GM23338 (cell line): ENCODE results near the gene PCIF1. TPM values are rescaled to one million over a fixed set of nuclear protein-coding genes. Genes with fewer than 3 reads are reported as not detected.

Source experiments
- ATAC-seq: fragments of 200-7000 bp; cut with Tn5 transposase; 3 replicates; pipeline ENCODE4 v1.9.1; 2020
- DNase-seq: peaks from one replicate; pipeline ENCODE4 v3.0.0-alpha.2; 2015; ENCODE audit warnings: low spot score
- H2AFZ ChIP-seq: fragments of 200-600 bp; sonication (generic); 2 replicates; pipeline ENCODE4 v1.8.0; 2016; ENCODE audit warnings: antibody characterized with exemption, mild to moderate bottlenecking, moderate library complexity
- H3F3A ChIP-seq: fragments of 200-600 bp; sonication (generic); replicated peaks from 2 replicates; pipeline ENCODE4 v1.8.0; 2017; ENCODE audit warnings: antibody characterized with exemption, mixed run types, low read depth
- H3K27ac ChIP-seq: fragments of 200-600 bp; sonication (generic); 2 replicates; pipeline ENCODE4 v1.6.1; 2016; ENCODE audit warnings: low read depth
- H3K27me3 ChIP-seq: fragments of 200-600 bp; sonication (generic); 2 replicates; pipeline ENCODE4 v1.8.0; 2016; ENCODE audit warnings: mild to moderate bottlenecking, mixed run types, moderate library complexity; ENCODE audit not compliant: insufficient read depth
- H3K36me3 ChIP-seq: fragments of 200-600 bp; sonication (generic); 2 replicates; pipeline ENCODE4 v1.8.0; 2016; ENCODE audit warnings: mild to moderate bottlenecking; ENCODE audit not compliant: insufficient read depth
- H3K4me1 ChIP-seq: fragments of 200-600 bp; sonication (generic); 2 replicates; pipeline ENCODE4 v1.8.0; 2016; ENCODE audit warnings: mild to moderate bottlenecking, moderate library complexity; ENCODE audit not compliant: insufficient read depth
- H3K4me2 ChIP-seq: fragments of 200-600 bp; sonication (generic); 2 replicates; pipeline ENCODE4 v1.7.1; 2017; ENCODE audit warnings: mixed run types
- H3K4me3 ChIP-seq: fragments of 200-600 bp; sonication (generic); 2 replicates; pipeline ENCODE4 v1.6.1; 2016; ENCODE audit warnings: mixed run types
- H3K79me2 ChIP-seq: fragments of 200-600 bp; sonication (generic); replicated peaks from 2 replicates; pipeline ENCODE4 v1.8.0; 2017; ENCODE audit warnings: mild to moderate bottlenecking; ENCODE audit not compliant: insufficient read depth
- H3K9me2 ChIP-seq: fragments of 200-600 bp; sonication (generic); 2 replicates; pipeline ENCODE4 v1.8.0; 2017; ENCODE audit not compliant: insufficient read depth
- H4K20me1 ChIP-seq: fragments of 200-600 bp; sonication (generic); replicated peaks from 2 replicates; pipeline ENCODE4 v1.8.0; 2017; ENCODE audit warnings: mild to moderate bottlenecking; ENCODE audit not compliant: insufficient read depth
- H3K27ac Mint-ChIP-seq: 2 replicates; pipeline ENCODE4 v1.8.0; 2020; ENCODE audit warnings: inconsistent platforms, mild to moderate bottlenecking, moderate library complexity, mixed read lengths
- H3K27me3 Mint-ChIP-seq: 3 replicates; pipeline ENCODE4 v1.8.0; 2022; ENCODE audit warnings: low read depth, mild to moderate bottlenecking, moderate library complexity, mixed read lengths, inconsistent platforms; ENCODE audit not compliant: insufficient read depth, poor library complexity
- H3K36me3 Mint-ChIP-seq: 3 replicates; pipeline ENCODE4 v1.8.0; 2021; ENCODE audit warnings: low read depth, mild to moderate bottlenecking, inconsistent platforms, moderate library complexity, mixed read lengths
- H3K4me1 Mint-ChIP-seq: 3 replicates; pipeline ENCODE4 v1.8.0; 2020; ENCODE audit warnings: mild to moderate bottlenecking, inconsistent platforms, mixed read lengths
- H3K4me3 Mint-ChIP-seq: 3 replicates; pipeline ENCODE4 v1.8.0; 2021; ENCODE audit warnings: moderate library complexity, mild to moderate bottlenecking, inconsistent platforms, mixed read lengths
- H3K9me3 Mint-ChIP-seq: 3 replicates; pipeline ENCODE4 v1.8.0; 2020; ENCODE audit warnings: moderate library complexity, mild to moderate bottlenecking, inconsistent platforms, mixed read lengths
- CREB1 ChIP-seq: fragments of 250-450 bp; sonication (Bioruptor Pico); IDR thresholded peaks from 2 replicates; pipeline ENCODE4 v1.5.0; 2020; ENCODE audit warnings: low read depth, mild to moderate bottlenecking, moderate library complexity
- NANOG ChIP-seq: IDR thresholded peaks from 2 replicates; pipeline ENCODE4 v1.6.1; 2016; ENCODE audit warnings: antibody characterized with exemption, borderline replicate concordance
- POLR2AphosphoS5 ChIP-seq: IDR thresholded peaks from 2 replicates; pipeline ENCODE4 v1.6.1; 2016; ENCODE audit warnings: antibody characterized with exemption, low read depth
- STAT1 ChIP-seq: IDR thresholded peaks from one replicate; pipeline ENCODE4 v1.6.1; 2016; ENCODE audit warnings: antibody characterized with exemption; ENCODE audit not compliant: unreplicated experiment
- ZNF114 ChIP-seq: fragments of 250-450 bp; sonication (Bioruptor Pico); IDR thresholded peaks from 2 replicates; pipeline ENCODE4 v1.5.0; 2020; ENCODE audit warnings: mild to moderate bottlenecking, moderate library complexity
- polyA plus RNA-seq: library from polyadenylated mRNA; unstranded; fragments of >200 nt; fragmentation: Nextera tagmentation; extraction: Ambion mirVana; gene quantifications from 2 replicates; pipeline ENCODE4 v1.2.1, GENCODE V29; 2016
- total RNA-seq: library from RNA; depleted of rRNA; stranded (reverse); fragments of >200 nt; shearing (Covaris generic); gene quantifications from 2 replicates; pipeline ENCODE4 v1.2.3, GENCODE V29; 2014
- TF ChIP-seq, protein P1 (sequence below): IDR thresholded peaks from 2 replicates; pipeline ENCODE4 v1.6.1; 2016; ENCODE audit warnings: antibody characterized with exemption
- TF ChIP-seq, protein P2 (sequence below): fragments of 250-450 bp; sonication (Bioruptor Pico); IDR thresholded peaks from 2 replicates; pipeline ENCODE4 v1.5.0; 2020; ENCODE audit warnings: mild to moderate bottlenecking, moderate library complexity
- TF ChIP-seq, protein P3 (sequence below): IDR thresholded peaks from one replicate; pipeline ENCODE4 v1.6.1; 2018; ENCODE audit warnings: antibody characterized with exemption; ENCODE audit not compliant: unreplicated experiment

The PCIF1 gene
- total and polyA plus RNA-seq, 2 experiments from 2014 or later = 26.1 to 28.3 TPM

DNA sequence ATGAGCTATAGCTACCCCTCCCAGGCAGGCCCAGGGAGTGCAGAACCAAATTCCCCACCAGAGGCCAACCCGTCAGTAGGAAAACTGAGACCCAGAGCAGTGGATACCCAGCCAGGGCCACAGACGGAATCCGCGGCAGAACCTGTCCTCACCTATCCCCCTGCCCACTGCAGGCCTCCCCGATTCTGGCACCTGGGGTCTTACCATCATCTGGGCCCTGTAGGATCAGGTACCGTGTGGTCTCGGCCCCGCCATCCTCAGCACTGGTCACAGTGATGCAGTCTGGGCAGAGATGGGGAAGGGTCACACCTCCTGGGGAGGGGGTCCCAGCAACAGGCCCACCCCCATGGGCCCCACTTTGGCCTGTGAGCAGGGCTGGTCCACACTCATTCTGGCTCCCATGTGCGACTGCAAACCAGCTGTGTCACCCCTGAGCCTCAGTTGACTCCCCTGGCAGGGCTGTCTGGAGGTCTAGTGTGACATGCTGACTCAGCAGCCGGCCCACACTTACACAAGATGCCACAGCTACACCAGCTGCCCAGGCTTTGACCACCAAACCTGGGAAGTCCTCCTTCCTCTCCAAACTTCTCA lies 33.7 kb downstream of the PCIF1 start (continued):
- TF ChIP-seq, protein P1, sequence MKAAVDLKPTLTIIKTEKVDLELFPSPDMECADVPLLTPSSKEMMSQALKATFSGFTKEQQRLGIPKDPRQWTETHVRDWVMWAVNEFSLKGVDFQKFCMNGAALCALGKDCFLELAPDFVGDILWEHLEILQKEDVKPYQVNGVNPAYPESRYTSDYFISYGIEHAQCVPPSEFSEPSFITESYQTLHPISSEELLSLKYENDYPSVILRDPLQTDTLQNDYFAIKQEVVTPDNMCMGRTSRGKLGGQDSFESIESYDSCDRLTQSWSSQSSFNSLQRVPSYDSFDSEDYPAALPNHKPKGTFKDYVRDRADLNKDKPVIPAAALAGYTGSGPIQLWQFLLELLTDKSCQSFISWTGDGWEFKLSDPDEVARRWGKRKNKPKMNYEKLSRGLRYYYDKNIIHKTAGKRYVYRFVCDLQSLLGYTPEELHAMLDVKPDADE = no peak
- TF ChIP-seq NANOG = no peak

DNA sequence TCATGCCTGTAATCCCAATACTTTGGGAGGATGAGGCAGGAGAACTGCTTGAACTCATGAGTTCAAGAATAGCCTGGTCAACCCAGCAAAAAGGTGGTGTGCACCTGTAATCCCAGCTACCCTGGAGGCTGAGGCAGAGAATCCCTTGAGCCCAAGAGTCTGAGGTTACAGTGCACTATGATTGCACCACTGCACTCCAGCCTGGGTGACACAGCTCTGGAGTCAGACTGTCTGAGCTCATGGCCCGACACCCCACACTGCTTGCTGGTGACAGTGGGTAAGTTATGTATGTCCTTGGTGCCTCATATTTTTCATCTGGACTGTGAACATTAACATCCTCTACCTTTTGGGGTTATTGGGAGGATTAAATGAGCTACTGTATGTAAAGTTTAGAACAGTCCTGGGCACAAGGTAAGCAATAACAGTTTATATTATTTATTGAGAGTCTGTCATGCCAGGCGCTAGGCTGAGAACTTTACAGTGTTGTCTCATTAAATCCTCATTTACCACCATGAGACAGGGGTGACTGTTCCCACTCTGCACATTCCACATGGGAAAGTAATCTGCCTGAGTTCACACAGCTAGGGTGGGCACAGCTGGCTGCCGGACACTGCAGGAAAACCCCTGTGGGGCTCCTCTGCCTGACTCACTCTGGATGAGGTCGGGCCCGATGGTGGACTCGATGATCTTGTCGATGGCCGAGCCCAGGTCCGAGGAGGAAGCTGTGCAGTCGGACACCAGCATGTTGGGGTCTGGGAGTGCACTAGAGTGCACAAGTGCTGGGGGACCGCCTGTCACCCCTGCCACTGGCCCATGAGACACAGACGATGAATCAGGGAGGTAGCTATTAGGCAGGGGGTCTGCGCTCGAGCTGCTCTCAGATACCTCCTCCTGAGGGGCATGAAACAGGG lies 34.6 kb downstream of the PCIF1 start:
- Mint-ChIP-seq H3K36me3 (peaks cover 20% of the 10 kb centered on the region), H3K27me3 (peaks cover 12% of the 10 kb centered on the region), H3K4me3 (no peak overlapping the region), H3K9me3 (no peaks in the 10 kb centered on the region; the same call in 2 of the 3 replicates), H3K4me1 (peaks cover 15% of the 10 kb centered on the region), H3K27ac (no peak overlapping the region)
- peaks cover 13% of the 10 kb centered on the region for H3F3A ChIP-seq
- ATAC-seq (no peak), DNase-seq (no peak)
- 0 out of 2 replicates have a peak overlapping the region, but pooled peaks have one; percentile 14 for H3K27ac ChIP-seq
- no peaks in the 10 kb centered on the region for H3K9me2 ChIP-seq
- no peaks in the 10 kb centered on the region for H3K79me2 ChIP-seq
- no peaks in the 10 kb centered on the region for H3K27me3 ChIP-seq
- peaks cover 9% of the 10 kb centered on the region for H3K36me3 ChIP-seq
- no peaks in the 10 kb centered on the region for H4K20me1 ChIP-seq
- H3K4me2 ChIP-seq = no peak overlapping the region
- no peak overlapping the region for H3K4me3 ChIP-seq
- peaks cover 11% of the 10 kb centered on the region; the same call in 1 of the 2 replicates for H3K4me1 ChIP-seq
- H2AFZ ChIP-seq = no peak overlapping the region
- TF ChIP-seq STAT1 = no peak
- TF ChIP-seq, protein P2, sequence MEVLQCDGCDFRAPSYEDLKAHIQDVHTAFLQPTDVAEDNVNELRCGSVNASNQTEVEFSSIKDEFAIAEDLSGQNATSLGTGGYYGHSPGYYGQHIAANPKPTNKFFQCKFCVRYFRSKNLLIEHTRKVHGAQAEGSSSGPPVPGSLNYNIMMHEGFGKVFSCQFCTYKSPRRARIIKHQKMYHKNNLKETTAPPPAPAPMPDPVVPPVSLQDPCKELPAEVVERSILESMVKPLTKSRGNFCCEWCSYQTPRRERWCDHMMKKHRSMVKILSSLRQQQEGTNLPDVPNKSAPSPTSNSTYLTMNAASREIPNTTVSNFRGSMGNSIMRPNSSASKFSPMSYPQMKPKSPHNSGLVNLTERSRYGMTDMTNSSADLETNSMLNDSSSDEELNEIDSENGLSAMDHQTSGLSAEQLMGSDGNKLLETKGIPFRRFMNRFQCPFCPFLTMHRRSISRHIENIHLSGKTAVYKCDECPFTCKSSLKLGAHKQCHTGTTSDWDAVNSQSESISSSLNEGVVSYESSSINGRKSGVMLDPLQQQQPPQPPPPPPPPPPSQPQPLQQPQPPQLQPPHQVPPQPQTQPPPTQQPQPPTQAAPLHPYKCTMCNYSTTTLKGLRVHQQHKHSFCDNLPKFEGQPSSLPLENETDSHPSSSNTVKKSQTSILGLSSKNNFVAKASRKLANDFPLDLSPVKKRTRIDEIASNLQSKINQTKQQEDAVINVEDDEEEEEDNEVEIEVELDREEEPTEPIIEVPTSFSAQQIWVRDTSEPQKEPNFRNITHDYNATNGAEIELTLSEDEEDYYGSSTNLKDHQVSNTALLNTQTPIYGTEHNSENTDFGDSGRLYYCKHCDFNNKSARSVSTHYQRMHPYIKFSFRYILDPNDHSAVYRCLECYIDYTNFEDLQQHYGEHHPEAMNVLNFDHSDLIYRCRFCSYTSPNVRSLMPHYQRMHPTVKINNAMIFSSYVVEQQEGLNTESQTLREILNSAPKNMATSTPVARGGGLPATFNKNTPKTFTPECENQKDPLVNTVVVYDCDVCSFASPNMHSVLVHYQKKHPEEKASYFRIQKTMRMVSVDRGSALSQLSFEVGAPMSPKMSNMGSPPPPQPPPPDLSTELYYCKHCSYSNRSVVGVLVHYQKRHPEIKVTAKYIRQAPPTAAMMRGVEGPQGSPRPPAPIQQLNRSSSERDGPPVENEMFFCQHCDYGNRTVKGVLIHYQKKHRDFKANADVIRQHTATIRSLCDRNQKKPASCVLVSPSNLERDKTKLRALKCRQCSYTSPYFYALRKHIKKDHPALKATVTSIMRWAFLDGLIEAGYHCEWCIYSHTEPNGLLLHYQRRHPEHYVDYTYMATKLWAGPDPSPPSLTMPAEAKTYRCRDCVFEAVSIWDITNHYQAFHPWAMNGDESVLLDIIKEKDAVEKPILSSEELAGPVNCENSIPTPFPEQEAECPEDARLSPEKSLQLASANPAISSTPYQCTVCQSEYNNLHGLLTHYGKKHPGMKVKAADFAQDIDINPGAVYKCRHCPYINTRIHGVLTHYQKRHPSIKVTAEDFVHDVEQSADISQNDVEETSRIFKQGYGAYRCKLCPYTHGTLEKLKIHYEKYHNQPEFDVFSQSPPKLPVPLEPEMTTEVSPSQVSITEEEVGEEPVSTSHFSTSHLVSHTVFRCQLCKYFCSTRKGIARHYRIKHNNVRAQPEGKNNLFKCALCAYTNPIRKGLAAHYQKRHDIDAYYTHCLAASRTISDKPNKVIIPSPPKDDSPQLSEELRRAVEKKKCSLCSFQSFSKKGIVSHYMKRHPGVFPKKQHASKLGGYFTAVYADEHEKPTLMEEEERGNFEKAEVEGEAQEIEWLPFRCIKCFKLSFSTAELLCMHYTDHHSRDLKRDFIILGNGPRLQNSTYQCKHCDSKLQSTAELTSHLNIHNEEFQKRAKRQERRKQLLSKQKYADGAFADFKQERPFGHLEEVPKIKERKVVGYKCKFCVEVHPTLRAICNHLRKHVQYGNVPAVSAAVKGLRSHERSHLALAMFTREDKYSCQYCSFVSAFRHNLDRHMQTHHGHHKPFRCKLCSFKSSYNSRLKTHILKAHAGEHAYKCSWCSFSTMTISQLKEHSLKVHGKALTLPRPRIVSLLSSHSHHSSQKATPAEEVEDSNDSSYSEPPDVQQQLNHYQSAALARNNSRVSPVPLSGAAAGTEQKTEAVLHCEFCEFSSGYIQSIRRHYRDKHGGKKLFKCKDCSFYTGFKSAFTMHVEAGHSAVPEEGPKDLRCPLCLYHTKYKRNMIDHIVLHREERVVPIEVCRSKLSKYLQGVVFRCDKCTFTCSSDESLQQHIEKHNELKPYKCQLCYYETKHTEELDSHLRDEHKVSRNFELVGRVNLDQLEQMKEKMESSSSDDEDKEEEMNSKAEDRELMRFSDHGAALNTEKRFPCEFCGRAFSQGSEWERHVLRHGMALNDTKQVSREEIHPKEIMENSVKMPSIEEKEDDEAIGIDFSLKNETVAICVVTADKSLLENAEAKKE (CRISPR knock-in tag) = no peak
- TF ChIP-seq, protein P1 = no peak
- no peak for TF ChIP-seq POLR2AphosphoS5
- TF ChIP-seq ZNF114 (CRISPR knock-in tag) = no peak
- TF ChIP-seq, protein P3, sequence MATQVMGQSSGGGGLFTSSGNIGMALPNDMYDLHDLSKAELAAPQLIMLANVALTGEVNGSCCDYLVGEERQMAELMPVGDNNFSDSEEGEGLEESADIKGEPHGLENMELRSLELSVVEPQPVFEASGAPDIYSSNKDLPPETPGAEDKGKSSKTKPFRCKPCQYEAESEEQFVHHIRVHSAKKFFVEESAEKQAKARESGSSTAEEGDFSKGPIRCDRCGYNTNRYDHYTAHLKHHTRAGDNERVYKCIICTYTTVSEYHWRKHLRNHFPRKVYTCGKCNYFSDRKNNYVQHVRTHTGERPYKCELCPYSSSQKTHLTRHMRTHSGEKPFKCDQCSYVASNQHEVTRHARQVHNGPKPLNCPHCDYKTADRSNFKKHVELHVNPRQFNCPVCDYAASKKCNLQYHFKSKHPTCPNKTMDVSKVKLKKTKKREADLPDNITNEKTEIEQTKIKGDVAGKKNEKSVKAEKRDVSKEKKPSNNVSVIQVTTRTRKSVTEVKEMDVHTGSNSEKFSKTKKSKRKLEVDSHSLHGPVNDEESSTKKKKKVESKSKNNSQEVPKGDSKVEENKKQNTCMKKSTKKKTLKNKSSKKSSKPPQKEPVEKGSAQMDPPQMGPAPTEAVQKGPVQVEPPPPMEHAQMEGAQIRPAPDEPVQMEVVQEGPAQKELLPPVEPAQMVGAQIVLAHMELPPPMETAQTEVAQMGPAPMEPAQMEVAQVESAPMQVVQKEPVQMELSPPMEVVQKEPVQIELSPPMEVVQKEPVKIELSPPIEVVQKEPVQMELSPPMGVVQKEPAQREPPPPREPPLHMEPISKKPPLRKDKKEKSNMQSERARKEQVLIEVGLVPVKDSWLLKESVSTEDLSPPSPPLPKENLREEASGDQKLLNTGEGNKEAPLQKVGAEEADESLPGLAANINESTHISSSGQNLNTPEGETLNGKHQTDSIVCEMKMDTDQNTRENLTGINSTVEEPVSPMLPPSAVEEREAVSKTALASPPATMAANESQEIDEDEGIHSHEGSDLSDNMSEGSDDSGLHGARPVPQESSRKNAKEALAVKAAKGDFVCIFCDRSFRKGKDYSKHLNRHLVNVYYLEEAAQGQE = no peak
- no peak for TF ChIP-seq CREB1
- TF ChIP-seq NANOG = no peak
